T-helper 17 cell (primary cell): Measurements from ENCODE around the gene VIPR1. TPM values are rescaled to one million over a fixed set of nuclear protein-coding genes. Genes with fewer than 3 reads are reported as not detected.

Source experiments
- ATAC-seq: fragments of 150-1000 bp; cut with Tn5 transposase; 2 replicates; pipeline ENCODE4 v1.10.0; 2021; ENCODE audit warnings: mild to moderate bottlenecking, moderate library complexity
- DNase-seq, 3 donors: peaks; one replicate each; pipeline versions ENCODE4 v3.0.0 to v3.0.0-alpha.2; 2020 to 2021
- H3K9me3 ChIP-seq: one replicate; pipeline ENCODE4 v1.7.0; 2013; ENCODE audit warnings: low read length, mild to moderate bottlenecking; ENCODE audit not compliant: control insufficient read depth, poor library complexity, severe bottlenecking
- H3K27ac Mint-ChIP-seq: one replicate; pipeline ENCODE4 v1.8.0; 2022; ENCODE audit warnings: mild to moderate bottlenecking, moderate library complexity, mixed read lengths
- H3K27me3 Mint-ChIP-seq: one replicate; pipeline ENCODE4 v1.8.0; 2022; ENCODE audit warnings: mixed read lengths
- H3K36me3 Mint-ChIP-seq: one replicate; pipeline ENCODE4 v1.8.0; 2022; ENCODE audit warnings: low read depth, mixed read lengths
- H3K4me1 Mint-ChIP-seq: one replicate; pipeline ENCODE4 v1.8.0; 2022; ENCODE audit warnings: mild to moderate bottlenecking, mixed read lengths
- H3K4me3 Mint-ChIP-seq: one replicate; pipeline ENCODE4 v1.8.0; 2022; ENCODE audit warnings: mild to moderate bottlenecking, moderate library complexity, mixed read lengths
- total RNA-seq, 4 donors: library from RNA in 2 of 4; stranded (reverse) in 2 of 4; gene quantifications; one replicate each; pipeline ENCODE4 v1.2.3 and lab custom pipeline; 2022 to 2026

The VIPR1 gene
- total RNA-seq, 2 donors from 2014 or later: 33.4 to 72.9 TPM

DNA sequence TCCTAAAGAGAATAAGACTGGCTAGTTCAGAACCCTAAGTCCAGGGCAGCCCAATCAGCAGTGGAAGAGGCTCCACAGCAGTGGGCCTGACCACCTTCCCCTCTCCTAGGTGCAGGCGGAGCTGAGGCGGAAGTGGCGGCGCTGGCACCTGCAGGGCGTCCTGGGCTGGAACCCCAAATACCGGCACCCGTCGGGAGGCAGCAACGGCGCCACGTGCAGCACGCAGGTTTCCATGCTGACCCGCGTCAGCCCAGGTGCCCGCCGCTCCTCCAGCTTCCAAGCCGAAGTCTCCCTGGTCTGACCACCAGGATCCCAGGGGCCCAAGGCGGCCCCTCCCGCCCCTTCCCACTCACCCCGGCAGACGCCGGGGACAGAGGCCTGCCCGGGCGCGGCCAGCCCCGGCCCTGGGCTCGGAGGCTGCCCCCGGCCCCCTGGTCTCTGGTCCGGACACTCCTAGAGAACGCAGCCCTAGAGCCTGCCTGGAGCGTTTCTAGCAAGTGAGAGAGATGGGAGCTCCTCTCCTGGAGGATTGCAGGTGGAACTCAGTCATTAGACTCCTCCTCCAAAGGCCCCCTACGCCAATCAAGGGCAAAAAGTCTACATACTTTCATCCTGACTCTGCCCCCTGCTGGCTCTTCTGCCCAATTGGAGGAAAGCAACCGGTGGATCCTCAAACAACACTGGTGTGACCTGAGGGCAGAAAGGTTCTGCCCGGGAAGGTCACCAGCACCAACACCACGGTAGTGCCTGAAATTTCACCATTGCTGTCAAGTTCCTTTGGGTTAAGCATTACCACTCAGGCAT is 33.7 kb downstream of the VIPR1 start:
- Mint-ChIP-seq H3K4me1 (peaks cover 42% of the 10 kb centered on the region), H3K27ac (peak overlapping the region; percentile 63), H3K4me3 (no peak overlapping the region), H3K36me3 (peaks cover 9% of the 10 kb centered on the region), H3K27me3 (no peaks in the 10 kb centered on the region)
- H3K9me3 ChIP-seq: no peaks in the 10 kb centered on the region
- ATAC-seq (peak; percentile 71), DNase-seq (peak in 1 of 3 donors; percentile 28)

DNA sequence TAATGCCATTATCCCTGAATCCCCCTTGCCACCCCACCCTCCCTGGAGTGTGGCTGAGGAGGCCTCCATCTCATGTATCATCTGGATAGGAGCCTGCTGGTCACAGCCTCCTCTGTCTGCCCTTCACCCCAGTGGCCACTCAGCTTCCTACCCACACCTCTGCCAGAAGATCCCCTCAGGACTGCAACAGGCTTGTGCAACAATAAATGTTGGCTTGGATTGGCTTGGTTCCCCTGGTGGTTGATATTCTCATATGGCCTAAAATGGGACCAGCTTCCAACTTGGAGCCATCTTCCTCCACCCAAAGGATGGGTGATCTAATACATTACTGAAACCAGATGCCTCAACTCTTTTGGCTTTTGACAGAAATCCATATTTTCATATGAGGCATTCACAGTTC is 34.9 kb downstream of the VIPR1 start:
- Mint-ChIP-seq H3K27me3 (no peaks in the 10 kb centered on the region), H3K4me1 (peaks cover 31% of the 10 kb centered on the region), H3K36me3 (peaks cover 1% of the 10 kb centered on the region), H3K4me3 (no peak overlapping the region), H3K27ac (peak overlapping the region; percentile 63)
- ATAC-seq (no peak), DNase-seq (no peak)
- no peaks in the 10 kb centered on the region for H3K9me3 ChIP-seq

DNA sequence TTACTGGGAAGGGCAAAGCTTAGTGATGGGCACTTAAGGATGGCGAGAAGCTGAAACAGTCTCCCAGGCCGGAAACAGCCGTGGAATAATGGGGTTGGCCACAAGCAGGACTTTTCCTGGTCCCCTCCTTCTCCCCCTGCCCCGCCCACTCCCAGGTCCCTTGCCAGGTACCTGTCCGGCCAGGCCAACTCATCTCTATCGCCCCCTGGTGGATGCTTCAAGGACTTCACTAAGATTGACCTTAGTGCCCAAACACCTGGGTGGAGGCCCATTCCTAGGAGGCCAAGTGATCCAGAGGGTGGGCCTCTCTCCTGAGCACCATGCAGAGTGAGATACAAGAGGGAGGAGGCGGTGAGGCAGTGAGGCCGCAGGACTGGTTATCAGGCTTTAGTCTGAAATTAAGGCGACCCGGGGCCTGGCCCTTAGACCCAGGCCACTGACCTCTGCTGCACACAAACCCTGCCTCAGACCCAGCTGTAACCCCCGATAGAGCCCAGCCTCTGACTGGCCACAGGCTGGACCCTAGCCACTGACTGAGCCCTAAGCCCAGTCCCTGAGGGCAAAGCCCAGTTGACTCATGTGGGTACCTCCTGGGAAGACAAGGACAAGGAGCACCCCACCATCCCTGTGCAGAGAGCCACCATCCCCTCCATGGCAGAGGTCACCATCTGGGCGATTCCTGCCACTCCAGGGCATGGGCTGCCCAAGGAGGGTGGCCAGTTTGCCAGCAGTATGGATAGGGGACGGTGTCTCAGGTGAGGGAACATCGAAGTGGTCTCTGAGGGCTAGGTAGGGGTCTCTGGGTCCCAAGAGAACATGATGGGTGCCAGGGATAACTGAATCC is 37.6 kb downstream of the VIPR1 start:
- H3K27ac Mint-ChIP-seq: peak overlapping the region; percentile 83
- H3K27me3 Mint-ChIP-seq: no peaks in the 10 kb centered on the region
- H3K4me3 Mint-ChIP-seq: no peak overlapping the region
- no peaks in the 10 kb centered on the region for H3K36me3 Mint-ChIP-seq
- H3K4me1 Mint-ChIP-seq: peaks cover 13% of the 10 kb centered on the region
- no peaks in the 10 kb centered on the region for H3K9me3 ChIP-seq
- ATAC-seq (peak; percentile 75), DNase-seq (peak; percentile 47 to 60 (median 52))

DNA sequence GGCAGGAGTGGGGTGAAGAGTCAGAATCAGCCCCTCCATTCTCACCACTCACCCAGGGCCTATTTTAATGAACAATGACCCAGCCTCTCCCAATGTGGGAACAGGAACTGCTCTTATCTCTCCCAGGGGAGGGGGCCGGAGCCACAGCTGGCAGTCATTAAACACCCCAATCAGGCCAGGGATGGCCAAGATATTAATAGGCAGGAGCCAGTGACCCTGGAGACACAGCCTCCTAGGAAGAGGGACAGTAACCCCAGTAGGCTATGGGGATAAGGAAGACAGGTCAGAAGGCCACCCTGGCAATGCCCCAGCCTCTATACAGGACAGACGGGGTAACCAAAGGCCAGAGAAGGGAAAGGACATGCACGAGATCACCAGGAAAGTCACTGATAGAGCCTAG is 38.6 kb downstream of the VIPR1 start:
- no peak overlapping the region for H3K27ac Mint-ChIP-seq

DNA sequence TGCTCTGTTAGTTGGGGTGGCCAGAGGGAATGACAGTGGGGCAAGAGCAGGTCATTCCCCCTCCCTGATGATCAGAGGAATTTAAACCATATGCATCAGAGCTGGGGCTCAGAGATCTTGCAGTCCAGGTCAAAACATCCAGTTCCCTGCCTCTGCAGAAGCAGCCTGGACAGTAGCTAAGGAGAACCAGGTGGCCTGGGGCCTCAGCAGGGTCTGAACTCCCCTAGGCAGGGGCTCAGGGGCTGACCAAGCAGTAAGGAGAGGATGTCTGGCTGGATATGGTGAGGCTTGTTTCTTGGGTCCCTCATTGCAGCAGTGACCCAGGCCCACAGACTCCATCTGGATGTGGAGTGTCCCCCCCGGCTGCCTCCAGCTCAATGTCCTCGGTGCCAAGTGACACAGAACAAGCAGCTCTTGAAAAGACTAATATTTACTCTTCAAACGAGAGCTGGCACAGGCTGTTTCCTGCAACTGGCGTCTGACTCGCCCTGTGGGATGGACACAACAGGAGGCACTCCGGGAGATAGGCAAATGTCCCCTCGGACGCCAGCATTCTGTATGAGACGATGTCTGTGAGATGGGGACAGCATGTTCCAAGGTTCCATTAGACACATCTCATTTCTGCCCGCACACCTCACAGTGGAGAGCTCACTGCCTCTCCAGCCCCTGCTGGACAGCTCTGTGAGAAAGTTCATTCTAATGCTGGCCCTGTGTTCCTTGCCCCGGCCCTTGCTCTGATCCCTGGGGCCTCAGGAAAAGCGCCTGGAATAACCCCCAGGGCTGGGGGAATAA is 42.2 kb downstream of the VIPR1 start:
- peaks cover 3% of the 10 kb centered on the region for H3K36me3 Mint-ChIP-seq
- peaks cover 16% of the 10 kb centered on the region for H3K4me1 Mint-ChIP-seq
- no peak overlapping the region for H3K4me3 Mint-ChIP-seq
- ATAC-seq (no peak), DNase-seq (no peak)
- H3K9me3 ChIP-seq: no peaks in the 10 kb centered on the region
- no peaks in the 10 kb centered on the region for H3K27me3 Mint-ChIP-seq
- no peak overlapping the region for H3K27ac Mint-ChIP-seq

More for the DNA sequence above, 38.6 kb downstream of the VIPR1 start:
- peaks cover 11% of the 10 kb centered on the region for H3K4me1 Mint-ChIP-seq
- peaks cover 3% of the 10 kb centered on the region for H3K36me3 Mint-ChIP-seq
- DNase-seq (no peak), ATAC-seq (no peak)
- no peaks in the 10 kb centered on the region for H3K9me3 ChIP-seq
- H3K27me3 Mint-ChIP-seq: no peaks in the 10 kb centered on the region
- H3K4me3 Mint-ChIP-seq: no peak overlapping the region

DNA sequence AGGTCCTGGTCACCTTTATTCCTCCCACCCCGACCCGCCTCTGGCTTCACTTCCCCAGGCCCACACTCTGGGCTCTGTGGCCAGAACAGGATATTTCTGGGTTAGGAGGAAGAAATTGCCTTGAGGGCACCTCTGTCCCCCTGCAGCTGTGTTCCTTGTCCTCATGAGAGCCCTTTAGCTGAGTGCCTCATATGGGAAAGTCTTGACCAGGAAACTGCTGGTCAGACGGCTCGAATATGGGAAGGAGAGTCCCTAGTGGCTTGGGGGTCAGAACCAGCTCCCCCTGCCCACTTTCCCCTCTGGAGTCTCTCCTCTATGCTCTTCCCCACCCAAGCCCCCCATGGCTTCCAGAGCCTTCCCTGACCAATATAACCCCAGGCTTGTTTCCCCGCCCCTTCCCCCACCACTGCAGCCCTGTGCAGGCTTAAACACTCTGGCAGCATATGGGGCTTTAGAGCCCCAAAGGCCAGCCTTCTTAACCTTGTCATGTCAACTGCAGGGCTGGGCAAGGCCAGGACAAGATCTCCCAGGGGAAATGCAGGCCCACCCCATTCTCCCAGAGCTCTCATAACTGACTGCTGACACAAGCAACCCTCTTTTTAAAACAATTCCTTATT is 42.9 kb downstream of the VIPR1 start:
- H3K9me3 ChIP-seq: no peaks in the 10 kb centered on the region
- H3K27ac Mint-ChIP-seq: no peak overlapping the region
- H3K36me3 Mint-ChIP-seq: peaks cover 3% of the 10 kb centered on the region
- DNase-seq (no peak), ATAC-seq (no peak)
- peak overlapping the region; percentile 52 for H3K4me3 Mint-ChIP-seq
- peaks cover 18% of the 10 kb centered on the region for H3K4me1 Mint-ChIP-seq
- H3K27me3 Mint-ChIP-seq: no peaks in the 10 kb centered on the region

DNA sequence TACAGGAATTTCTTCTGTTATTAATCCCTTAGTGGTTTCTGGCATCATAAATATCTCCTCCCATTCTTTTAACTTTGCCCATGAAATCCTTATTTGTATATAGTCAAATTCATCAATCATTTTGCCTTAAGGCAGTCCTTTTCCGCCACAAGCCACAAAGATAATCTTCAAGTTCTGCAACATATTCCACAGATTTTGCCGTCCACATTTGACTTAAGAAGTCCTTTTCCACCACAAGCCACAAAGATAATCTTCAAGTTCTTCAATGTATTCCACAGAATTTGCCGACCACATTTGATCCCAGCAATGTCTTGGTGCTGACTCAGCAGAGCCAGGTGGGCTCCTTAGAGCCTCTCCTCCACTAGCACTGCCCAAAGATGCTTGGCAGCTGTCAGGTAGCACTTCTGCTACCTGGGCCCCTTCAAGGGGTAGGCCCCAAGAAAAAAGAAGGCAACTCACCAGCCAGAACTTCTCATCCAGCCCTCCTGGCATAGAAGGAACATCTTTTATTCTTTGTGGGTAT is 44.3 kb downstream of the VIPR1 start:
- no peaks in the 10 kb centered on the region for H3K9me3 ChIP-seq
- ATAC-seq (no peak), DNase-seq (no peak)
- Mint-ChIP-seq H3K27ac (peak overlapping the region; percentile 72), H3K4me1 (peaks cover 22% of the 10 kb centered on the region), H3K27me3 (no peaks in the 10 kb centered on the region), H3K36me3 (peaks cover 3% of the 10 kb centered on the region), H3K4me3 (peak overlapping the region; percentile 50)

DNA sequence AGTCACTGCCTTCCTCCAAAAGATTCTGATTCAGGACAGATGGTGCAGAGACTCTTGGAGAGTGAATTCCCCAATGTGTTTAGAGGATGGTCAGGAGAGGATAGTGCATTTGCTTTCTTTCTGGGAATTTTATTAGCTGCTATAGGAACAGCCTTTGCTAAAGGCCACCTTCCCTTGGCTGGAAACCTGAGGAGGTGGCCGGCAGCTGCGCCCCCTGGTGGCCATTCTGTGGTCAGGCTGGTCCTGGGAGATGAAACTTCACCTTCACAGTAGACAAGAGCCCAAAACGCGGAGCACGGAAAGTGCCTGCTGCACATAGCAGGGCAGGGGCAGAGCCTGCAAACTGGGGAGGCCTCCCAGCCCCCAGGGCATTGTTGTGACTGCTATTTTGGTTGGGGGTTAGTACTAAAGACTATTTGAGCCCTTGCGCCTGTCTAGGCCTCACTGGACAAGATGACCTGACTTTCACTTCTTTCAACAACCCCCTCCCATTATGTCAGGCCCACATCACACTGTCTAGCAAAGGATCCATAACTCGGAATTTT is 45.0 kb downstream of the VIPR1 start:
- Mint-ChIP-seq H3K4me3 (peak overlapping the region; percentile 49), H3K36me3 (peaks cover 3% of the 10 kb centered on the region), H3K4me1 (peaks cover 22% of the 10 kb centered on the region), H3K27me3 (no peaks in the 10 kb centered on the region), H3K27ac (peak overlapping the region; percentile 72)
- no peaks in the 10 kb centered on the region for H3K9me3 ChIP-seq
- DNase-seq (peak; percentile 49 to 63 (median 62)), ATAC-seq (peak; percentile 75)

DNA sequence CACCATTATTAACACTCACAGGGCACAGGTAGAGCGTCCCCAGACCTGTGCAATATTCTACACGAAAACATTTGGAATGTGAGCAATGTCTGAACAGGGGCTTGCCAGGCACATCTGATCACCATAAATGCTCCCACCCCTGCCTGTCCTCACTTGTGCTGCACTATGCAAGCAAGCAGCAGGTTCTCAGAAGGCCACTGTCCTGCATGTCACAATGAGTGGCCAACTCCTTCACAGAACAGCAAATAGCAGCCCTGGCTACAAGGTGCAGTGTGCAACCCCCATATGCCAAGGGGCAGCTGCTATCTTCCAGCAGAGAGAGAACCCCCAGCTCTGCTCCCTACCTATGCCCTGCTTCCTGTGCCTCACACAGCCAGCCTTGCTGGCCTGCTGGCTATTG is 46.7 kb downstream of the VIPR1 start:
- no peak for ATAC-seq
- Mint-ChIP-seq H3K27ac (no peak overlapping the region), H3K4me3 (peak overlapping the region; percentile 45), H3K27me3 (no peaks in the 10 kb centered on the region), H3K36me3 (peaks cover 8% of the 10 kb centered on the region), H3K4me1 (peaks cover 31% of the 10 kb centered on the region)
- DNase-seq: no peak
- no peaks in the 10 kb centered on the region for H3K9me3 ChIP-seq

DNA sequence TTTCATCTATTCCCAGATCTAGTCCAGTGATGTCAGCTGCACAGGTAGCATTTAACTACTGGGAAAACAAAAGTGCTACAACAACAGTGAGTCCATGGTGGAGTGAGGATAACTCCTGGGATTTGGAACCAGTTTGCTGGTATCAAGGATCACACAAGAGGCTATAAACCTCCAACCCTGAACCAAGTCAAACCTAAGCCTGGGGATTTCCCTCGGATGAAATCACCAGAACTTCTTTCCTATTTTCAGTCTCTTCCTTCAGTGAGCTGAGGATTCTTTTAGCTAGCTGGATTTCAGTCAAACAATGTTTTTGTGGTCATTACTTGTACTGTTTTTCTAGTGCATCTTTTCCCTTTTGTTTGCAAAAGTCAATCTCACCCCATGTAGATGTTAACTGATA is 47.8 kb downstream of the VIPR1 start:
- Mint-ChIP-seq H3K4me1 (peaks cover 31% of the 10 kb centered on the region), H3K36me3 (peaks cover 8% of the 10 kb centered on the region), H3K4me3 (no peak overlapping the region), H3K27me3 (no peaks in the 10 kb centered on the region), H3K27ac (peak overlapping the region; percentile 78)
- DNase-seq: no peak
- ATAC-seq: no peak
- H3K9me3 ChIP-seq: no peaks in the 10 kb centered on the region

DNA sequence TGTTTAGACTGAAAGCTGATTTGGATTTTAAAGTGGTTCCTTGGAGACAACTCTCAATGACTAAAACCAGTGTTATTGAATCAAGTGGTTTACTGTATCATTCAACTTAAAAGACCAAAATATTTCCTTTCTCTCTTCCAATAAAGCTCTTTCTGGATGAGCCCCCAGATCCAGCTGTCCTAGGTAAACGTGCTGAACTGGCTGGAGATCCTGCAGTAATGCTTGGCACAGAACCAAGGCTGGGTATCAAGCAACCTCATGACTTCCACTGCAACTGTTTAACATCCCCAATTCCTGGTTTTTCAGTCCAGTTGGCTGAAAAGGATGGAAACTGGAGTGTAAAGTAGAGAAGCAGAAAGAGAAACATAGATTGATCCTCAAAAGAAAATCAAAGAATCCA is 50.4 kb downstream of the VIPR1 start:
- Mint-ChIP-seq H3K4me1 (peaks cover 46% of the 10 kb centered on the region), H3K27ac (peak overlapping the region; percentile 92)

DNA sequence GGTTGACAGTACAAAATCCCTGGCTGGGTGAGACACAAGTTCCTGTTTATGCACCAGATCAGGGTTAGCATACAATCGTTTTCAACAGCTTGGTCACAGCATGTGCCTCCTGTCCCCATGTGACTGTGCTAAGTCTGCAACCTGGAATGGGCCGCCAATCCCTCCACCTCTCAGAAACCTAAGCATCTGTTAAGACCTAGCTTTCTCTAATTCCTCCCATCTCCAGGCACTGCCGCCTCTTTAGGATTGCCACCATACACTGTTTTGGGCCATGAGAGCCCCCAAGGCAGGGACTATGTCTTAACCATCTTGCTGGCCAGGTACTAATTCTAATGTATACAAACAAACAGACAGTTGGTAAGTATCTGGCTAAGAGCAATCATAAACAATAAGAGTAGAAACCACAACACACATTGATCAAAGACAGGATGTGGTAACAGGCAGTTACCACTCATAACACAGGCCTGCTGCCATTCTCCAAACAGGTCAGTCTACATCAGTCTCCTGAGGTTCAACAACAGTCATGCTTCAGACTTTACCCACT is 53.7 kb downstream of the VIPR1 start:
- H3K9me3 ChIP-seq: no peaks in the 10 kb centered on the region
- Mint-ChIP-seq H3K27ac (peak overlapping the region; percentile 95), H3K27me3 (no peaks in the 10 kb centered on the region), H3K4me3 (peak overlapping the region; percentile 86), H3K4me1 (peaks cover 32% of the 10 kb centered on the region), H3K36me3 (peaks cover 7% of the 10 kb centered on the region)
- ATAC-seq: peak; percentile 89
- peak in 2 of 3 donors; percentile 22 to 35 for DNase-seq

More for the DNA sequence above, 50.4 kb downstream of the VIPR1 start:
- DNase-seq (no peak), ATAC-seq (no peak)
- H3K27me3 Mint-ChIP-seq: no peaks in the 10 kb centered on the region
- H3K4me3 Mint-ChIP-seq: peak overlapping the region; percentile 73
- H3K36me3 Mint-ChIP-seq: peaks cover 5% of the 10 kb centered on the region
- H3K9me3 ChIP-seq: no peaks in the 10 kb centered on the region
